OCI-LY1 (cell line): ENCODE measurements around the gene SLC25A34.

ENCODE experiments used
- EZH2 ChIP-seq: fragments of 200-600 bp; sonication (generic), shearing (Covaris generic); IDR thresholded peaks from 2 replicates; pipeline ENCODE4 v1.8.0; 2017; ENCODE audit warnings: borderline replicate concordance, mixed run types, mild to moderate bottlenecking, antibody characterized with exemption, low read length, moderate library complexity, mixed read lengths
- TF ChIP-seq, protein P1 (sequence below): fragments of 200-600 bp; sonication (generic), shearing (Covaris generic); IDR thresholded peaks from 2 replicates; pipeline ENCODE4 v1.5.1; 2017; ENCODE audit warnings: mild to moderate bottlenecking, antibody characterized with exemption, low read length, moderate library complexity, mixed read lengths

DNA sequence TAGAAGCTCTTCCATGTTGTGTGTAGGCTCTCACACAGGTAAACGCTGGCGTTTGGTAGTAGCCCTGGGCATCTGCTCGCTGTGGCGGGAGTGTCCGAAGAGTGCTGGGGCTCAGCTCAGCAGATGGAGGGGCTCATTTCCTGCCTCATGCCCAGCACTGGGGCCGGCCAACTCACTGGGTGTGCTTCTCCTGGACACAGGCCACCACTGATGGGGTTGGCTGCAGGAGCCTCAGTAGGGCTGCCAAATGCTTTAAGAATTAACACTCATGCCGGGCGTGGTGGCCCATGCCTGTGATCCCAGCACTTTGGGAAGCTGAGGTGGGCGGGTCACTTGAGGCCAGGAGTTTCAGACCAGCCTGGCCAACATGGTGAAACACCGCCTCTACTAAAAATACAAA is 50.5 kb downstream of the SLC25A34 start:
- no peak for TF ChIP-seq EZH2
- TF ChIP-seq, protein P1, sequence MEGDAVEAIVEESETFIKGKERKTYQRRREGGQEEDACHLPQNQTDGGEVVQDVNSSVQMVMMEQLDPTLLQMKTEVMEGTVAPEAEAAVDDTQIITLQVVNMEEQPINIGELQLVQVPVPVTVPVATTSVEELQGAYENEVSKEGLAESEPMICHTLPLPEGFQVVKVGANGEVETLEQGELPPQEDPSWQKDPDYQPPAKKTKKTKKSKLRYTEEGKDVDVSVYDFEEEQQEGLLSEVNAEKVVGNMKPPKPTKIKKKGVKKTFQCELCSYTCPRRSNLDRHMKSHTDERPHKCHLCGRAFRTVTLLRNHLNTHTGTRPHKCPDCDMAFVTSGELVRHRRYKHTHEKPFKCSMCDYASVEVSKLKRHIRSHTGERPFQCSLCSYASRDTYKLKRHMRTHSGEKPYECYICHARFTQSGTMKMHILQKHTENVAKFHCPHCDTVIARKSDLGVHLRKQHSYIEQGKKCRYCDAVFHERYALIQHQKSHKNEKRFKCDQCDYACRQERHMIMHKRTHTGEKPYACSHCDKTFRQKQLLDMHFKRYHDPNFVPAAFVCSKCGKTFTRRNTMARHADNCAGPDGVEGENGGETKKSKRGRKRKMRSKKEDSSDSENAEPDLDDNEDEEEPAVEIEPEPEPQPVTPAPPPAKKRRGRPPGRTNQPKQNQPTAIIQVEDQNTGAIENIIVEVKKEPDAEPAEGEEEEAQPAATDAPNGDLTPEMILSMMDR = no peak
